K562 (cell line): Measurements from ENCODE around the gene SDF4.

Experiments used
- EZH2 ChIP-seq: IDR thresholded peaks from 2 replicates; pipeline ENCODE4 v1.6.1; 2012; ENCODE audit warnings: low read depth, mild to moderate bottlenecking, inconsistent platforms, low read length, borderline replicate concordance
- GTF2F1 ChIP-seq: IDR thresholded peaks from 2 replicates; pipeline ENCODE4 v1.6.1; 2011; ENCODE audit warnings: low read depth, low read length, improper control_type of control experiment
- HDAC2 ChIP-seq: fragments of 450-650 bp; IDR thresholded peaks from 2 replicates; pipeline ENCODE4 v1.6.1; 2016; ENCODE audit warnings: mild to moderate bottlenecking
- HIVEP1 ChIP-seq: fragments of 250-450 bp; sonication (Bioruptor Pico); IDR thresholded peaks from 2 replicates; pipeline ENCODE4 v1.4.0; 2020; ENCODE audit warnings: mild to moderate bottlenecking
- MCM7 ChIP-seq, 2 experiments: fragments of 450-650 bp; IDR thresholded peaks; 2 replicates each; pipeline ENCODE4 v1.6.1; 2016 to 2018
- NFE2L1 ChIP-seq: fragments of 450-650 bp; IDR thresholded peaks from 2 replicates; pipeline ENCODE4 v1.6.1; 2016; ENCODE audit warnings: missing genetic modification characterization, low read depth, mild to moderate bottlenecking, missing compliant biosample characterization, moderate library complexity, borderline replicate concordance
- YY1 ChIP-seq, 3 experiments: IDR thresholded peaks; 2 replicates each; pipeline ENCODE4 v1.6.1; 2011; ENCODE audit warnings: low read length in 2 of 3, mild to moderate bottlenecking in 2 of 3, moderate library complexity in 2 of 3, borderline replicate concordance in 1 of 3, control low read depth in 1 of 3, low read depth in 1 of 3; ENCODE audit not compliant: insufficient read depth in 3 of 3, insufficient replicate concordance in 2 of 3, control insufficient read depth in 1 of 3, insufficient read length in 1 of 3; ENCODE audit errors: extremely low read depth in 1 of 3
- ZBTB17 ChIP-seq: fragments of 450-650 bp; formaldehyde crosslinking; IDR thresholded peaks from 2 replicates; pipeline ENCODE4 v1.4.0; 2020; ENCODE audit warnings: mild to moderate bottlenecking
- ZBTB43 ChIP-seq: sonication (generic); formaldehyde crosslinking; IDR thresholded peaks from 2 replicates; pipeline ENCODE4 v1.8.0; 2023; ENCODE audit warnings: mild to moderate bottlenecking, missing genetic modification reagents
- ZBTB8A ChIP-seq: fragments of 450-650 bp; IDR thresholded peaks from 2 replicates; pipeline ENCODE4 v1.6.1; 2018; ENCODE audit warnings: mild to moderate bottlenecking, moderate library complexity; ENCODE audit not compliant: partially characterized antibody
- ZNF561 ChIP-seq: fragments of 450-650 bp; formaldehyde crosslinking; conservative IDR thresholded peaks from 2 replicates; pipeline ENCODE4 v1.4.0; 2020; ENCODE audit warnings: mild to moderate bottlenecking, moderate library complexity

- TF ChIP-seq MCM7 (IDR thresholded peaks at IDR 0.05) = no peak
- TF ChIP-seq ZBTB43 (CRISPR knock-in tag) = no peak
- no peak for TF ChIP-seq HIVEP1 (CRISPR knock-in tag)
- no peak for TF ChIP-seq ZBTB17 (CRISPR knock-in tag)
- TF ChIP-seq HDAC2 = no peak
- TF ChIP-seq ZNF561 (CRISPR knock-in tag) = no peak
- TF ChIP-seq GTF2F1 = no peak
- no peak for TF ChIP-seq ZBTB8A
- TF ChIP-seq YY1 (IDR thresholded peaks at IDR 0.05; ENCODE audit: borderline replicate concordance in 1 of 3, control insufficient read depth in 1 of 3, extremely low read depth in 1 of 3, insufficient read depth in 3 of 3, insufficient read length in 1 of 3, insufficient replicate concordance in 2 of 3, low read depth in 1 of 3, low read length in 2 of 3) = no peak
- no peak for TF ChIP-seq NFE2L1 (tag)
- no peak for TF ChIP-seq EZH2
Measured at GRCh38 chr1:1176931-1177330, 54.9 kb downstream of the SDF4 start.
